Measurements from ENCODE around the gene STK39. TPM values are rescaled to one million over a fixed set of nuclear protein-coding genes. Genes with fewer than 3 reads are reported as not detected.

The STK39 gene
- total RNA-seq, 1 donor from 2014 or later, result 51.9 TPM

DNA sequence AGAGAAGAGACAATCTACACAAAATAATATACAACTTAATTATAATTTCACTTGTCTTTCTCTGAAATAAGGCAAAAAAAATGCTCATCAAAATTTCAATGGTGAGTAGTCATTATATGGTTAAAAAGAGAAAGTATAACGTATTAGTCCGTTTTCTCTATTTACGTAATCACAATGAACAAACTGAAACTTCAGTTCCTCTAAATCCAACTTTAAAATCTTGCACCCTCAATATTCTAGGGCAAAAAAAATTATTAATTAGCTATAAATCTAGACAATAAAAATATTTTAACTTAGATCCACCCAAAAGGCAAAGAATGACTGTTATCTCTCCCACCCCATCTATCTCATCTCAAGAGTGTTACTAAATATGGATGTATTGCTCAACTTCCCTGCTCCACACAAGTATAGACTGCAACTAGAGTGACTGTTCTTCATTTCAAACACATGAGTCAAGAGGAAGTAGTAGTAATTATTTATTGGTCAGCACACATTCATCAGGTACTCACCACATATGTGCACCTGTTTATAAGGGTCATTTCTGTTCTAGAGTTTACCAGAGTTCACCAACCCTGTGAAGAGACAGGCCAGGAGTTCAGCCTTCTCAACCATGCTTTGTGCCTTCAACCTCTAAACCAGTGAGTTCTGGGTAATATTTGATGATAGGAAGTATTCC, 36.4 kb downstream of the STK39 start:
- intact Hi-C loops (cut with micrococcal nuclease), result loop anchor here (1.0 to 2.0 kb wide), 4 partner anchors 14 to 44 kb away; no protein-coding TSS in a partner anchor

DNA sequence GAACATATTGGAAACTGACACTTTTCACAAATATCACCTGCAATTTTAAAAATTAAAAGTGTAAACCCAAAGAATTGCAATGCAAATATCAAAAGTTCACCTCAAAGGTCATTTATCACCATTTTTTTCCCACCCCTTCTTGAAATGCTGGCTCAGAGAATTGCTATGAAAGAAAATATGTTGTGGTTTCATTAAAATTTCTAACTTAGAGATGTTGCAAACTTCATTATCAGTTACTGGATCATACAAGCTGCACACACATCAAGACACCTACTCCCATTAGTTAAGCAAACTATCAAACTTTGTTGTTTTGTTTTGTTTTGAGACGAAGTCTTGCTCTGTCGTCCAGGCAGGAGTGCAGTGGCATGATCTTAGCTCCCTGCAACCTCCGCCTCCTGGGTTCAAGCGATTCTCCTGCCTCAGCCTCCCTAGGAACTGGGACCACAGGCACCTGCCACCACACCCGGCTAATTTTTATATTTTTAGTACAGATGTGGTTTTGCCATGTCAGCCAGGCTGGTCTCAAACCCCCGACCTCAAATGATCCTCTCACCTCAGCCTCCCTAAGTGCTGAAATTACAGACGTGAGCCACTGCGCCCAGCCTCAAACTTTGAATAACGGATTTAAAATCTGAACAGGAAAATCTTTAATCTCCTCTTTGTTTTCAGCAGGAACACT, 37.0 kb downstream of the STK39 start:
- intact Hi-C loops (cut with micrococcal nuclease), result loop anchor here (2.0 kb wide), 2 partner anchors 14 to 44 kb away; no protein-coding TSS in a partner anchor

GRCh38 chr2:168208652-168209051, 38.7 kb downstream of the STK39 start:
- intact Hi-C loops (cut with micrococcal nuclease), result no loop called here

DNA sequence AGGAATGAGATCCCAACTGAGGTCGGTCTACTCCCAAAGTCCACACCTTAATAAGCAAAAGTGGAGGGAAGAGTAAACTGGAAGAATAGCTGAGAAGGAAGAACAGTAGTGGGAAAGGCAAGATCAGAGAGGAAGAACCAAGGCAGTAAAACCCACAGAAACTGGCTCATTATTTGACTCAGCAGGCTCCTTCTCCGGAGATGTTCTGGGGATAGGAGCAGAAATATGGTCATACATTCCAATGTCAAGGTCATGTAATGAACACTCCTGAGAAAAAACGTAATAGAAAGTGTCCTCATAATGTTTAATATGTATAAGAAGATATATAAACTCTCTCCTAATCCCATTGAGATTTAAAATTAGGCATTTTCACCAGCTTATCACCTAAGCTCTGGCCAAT, 39.5 kb downstream of the STK39 start:
- intact Hi-C loops (cut with micrococcal nuclease), result no loop called here

- intact Hi-C loops (cut with micrococcal nuclease), result no loop called here
Measured at GRCh38 chr2:168203762-168204693, 43.4 kb downstream of the STK39 start.

DNA sequence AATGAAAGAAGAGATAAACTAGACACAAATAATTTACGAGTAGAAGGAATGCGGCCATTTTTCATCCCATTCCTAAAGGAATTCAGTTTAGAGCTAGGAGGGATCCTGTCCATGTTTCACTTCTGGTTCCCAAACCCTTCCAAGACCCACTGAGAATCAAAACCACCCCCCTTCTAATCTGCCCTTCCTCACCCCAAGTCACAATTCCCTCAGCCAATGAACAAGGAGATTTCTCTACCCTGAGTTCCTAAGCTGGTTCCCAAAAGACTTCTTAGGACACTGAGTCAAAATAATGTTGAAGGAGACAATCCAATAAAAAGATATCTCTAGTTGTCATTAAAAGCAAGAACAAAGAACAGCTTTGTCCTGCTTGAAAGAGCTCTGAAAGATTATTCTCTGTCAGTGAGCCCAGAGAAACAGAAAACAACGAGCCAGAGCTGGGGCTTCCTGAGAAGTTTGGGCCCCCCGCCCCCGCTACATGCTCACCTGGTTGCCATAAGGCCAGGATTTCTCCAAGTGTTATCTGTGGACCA, 45.7 kb downstream of the STK39 start:
- intact Hi-C loops (cut with micrococcal nuclease), result no loop called here

GRCh38 chr2:168200930-168201583, 46.3 kb downstream of the STK39 start:
- intact Hi-C loops (cut with micrococcal nuclease), result no loop called here

DNA sequence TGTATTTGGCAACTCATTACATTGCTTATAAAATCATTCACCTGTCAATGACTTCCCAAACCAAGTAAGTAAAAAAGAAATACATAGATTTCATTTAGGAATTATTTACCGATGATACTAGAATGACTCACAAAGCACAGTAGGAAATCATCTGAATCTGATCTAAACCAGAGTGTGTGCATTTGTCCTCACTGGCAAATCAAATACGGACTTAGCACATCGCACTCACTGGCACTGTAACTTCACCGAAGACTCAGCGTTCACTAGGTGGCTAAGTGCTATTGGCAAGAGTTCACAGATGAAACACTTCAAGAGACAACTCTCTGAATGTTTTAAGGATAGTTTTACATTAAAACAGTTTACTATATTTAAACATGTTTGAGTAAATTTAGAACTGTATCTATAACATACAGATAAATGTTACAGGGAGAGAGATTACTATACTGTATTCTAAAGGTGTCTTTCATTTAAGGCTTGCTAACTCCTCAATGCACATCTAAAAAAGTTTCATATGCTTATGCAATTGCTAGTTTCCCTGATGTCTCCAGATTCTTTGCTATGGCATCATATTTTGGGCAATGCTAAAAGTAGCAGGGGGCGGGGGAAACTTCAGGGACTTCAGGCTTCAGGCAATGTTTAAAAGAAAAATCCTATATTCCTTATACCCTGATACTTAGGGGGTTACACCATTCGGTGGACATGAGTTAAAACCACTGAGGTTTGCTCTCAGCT, 48.8 kb downstream of the STK39 start:
- intact Hi-C loops (cut with micrococcal nuclease), result loop anchor here (10.0 kb wide), 1 partner anchor 904 kb away; the partner anchor contains the start of gene B3GALT1

DNA sequence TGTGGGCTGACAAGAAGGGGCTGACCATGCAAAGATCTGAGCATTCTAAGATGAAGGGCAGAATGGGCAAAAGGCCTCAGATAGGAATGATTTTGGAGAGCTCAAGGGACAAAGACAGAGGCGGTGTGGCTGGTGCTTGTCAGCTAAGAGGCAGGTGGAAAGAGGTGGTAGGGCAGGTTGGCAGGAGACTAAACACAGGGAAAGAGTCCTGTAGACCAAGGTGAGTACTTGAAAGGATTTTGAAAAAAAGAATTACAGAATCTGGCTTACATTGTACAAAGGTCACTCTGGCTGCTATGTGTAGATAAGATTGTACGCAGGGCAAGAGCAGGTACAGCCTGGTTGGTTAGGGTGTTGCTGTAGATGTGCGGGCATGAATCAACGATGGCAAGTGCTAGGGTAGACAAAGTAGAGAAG, 50.6 kb downstream of the STK39 start:
- intact Hi-C loops (cut with micrococcal nuclease), result loop anchor here (10.0 kb wide), 1 partner anchor 902 kb away; the partner anchor contains the start of gene B3GALT1

- intact Hi-C loops (cut with micrococcal nuclease), result loop anchor here (1.0 to 10.0 kb wide), 5 partner anchors 16 to 900 kb away; partner anchors contain the start of genes B3GALT1, CERS6 and STK39
Measured at GRCh38 chr2:168194784-168195522, 52.4 kb downstream of the STK39 start.

- intact Hi-C loops (cut with micrococcal nuclease), result loop anchor here (5.0 to 10.0 kb wide), 2 partner anchors 264 to 898 kb away; partner anchors contain the start of genes B3GALT1 and CERS6
Measured at GRCh38 chr2:168192839-168193616, 54.4 kb downstream of the STK39 start.

GRCh38 chr2:168191955-168192785, 55.2 kb downstream of the STK39 start:
- intact Hi-C loops (cut with micrococcal nuclease), result loop anchor here (5.0 to 10.0 kb wide), 2 partner anchors 265 to 897 kb away; partner anchors contain the start of genes B3GALT1 and CERS6

DNA sequence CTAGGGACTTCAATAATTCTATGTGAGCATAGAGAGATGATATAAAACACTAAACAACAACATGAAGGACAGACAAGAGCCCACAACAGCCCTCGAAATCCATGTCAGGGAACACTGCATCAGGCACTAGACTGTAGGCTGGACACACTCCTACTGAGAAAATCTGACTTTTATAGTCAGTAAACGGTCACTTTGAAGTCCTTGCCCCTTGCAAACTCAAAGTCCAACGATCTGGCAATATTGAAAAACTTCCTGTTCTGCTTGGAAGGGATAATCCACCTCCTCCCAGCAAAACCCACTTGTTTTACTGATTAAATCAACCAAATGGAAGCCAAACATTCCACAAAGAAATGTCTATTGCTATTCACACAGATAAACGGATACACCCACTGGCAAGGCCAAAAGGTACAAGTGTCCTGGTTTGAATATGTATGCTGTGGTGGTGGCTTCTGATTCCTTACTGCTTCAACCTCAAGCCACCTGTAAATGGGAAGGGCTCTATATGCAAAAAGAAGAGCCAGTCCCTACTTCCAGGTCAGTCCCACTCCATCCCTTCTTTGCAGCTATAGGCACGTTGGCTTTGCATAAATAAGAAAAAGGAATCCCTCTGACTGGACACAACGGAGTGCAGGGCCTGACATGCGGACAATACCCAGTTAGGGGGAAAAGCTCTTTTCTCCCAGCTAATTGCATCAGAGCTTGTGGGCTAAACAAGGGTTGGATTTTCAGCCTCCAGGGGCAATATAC, 56.6 kb downstream of the STK39 start:
- intact Hi-C loops (cut with micrococcal nuclease), result loop anchor here (5.0 to 10.0 kb wide), 2 partner anchors 267 to 896 kb away; partner anchors contain the start of genes B3GALT1 and CERS6

- intact Hi-C loops (cut with micrococcal nuclease), result loop anchor here (5.0 to 10.0 kb wide), 2 partner anchors 267 to 895 kb away; partner anchors contain the start of genes B3GALT1 and CERS6
Measured at GRCh38 chr2:168189835-168190569, 57.4 kb downstream of the STK39 start.

DNA sequence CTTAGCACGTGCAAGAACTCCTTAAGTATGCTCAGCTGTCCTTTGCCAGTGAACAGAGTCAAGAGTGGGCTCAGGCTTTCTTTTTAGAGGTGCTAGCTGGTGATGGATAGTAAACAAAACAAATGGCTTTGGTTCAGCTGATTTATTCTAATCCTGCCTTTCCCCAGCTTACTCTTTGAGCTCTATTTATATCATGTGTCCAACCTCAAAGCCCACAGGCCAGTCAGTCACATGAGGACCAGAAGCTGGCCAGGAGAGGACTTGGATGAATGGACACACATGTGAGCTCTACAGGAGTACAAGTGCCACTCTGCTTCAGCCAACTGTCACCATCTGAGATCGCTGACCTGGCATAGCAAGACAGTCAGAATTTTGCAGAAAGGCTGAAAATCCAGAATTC, 59.4 kb downstream of the STK39 start:
- intact Hi-C loops (cut with micrococcal nuclease), result no loop called here

- intact Hi-C loops (cut with micrococcal nuclease), result no loop called here
Measured at GRCh38 chr2:168186452-168186851, 60.9 kb downstream of the STK39 start.
